T-helper 2 cell (primary cell): ENCODE measurements around the gene MACROH2A2.
"Not testable (repeated sequence)": the region's sequence is repeated elsewhere in the genome, so short reads cannot be mapped to it uniquely, and the experiment has no call there.

Experiments used
- DNase-seq, 5 experiments: peaks; one replicate each; pipeline versions ENCODE4 v3.0.0 to v3.0.0-alpha.2; 2012 to 2022
- total RNA-seq, 2 donors: gene quantifications; one replicate each; lab custom pipeline; 2026; lab: John Stamatoyannopoulos, UW

MACROH2A2 gene
- 6.9 to 9.2 reads per million in 2 donors for total RNA-seq

DNA sequence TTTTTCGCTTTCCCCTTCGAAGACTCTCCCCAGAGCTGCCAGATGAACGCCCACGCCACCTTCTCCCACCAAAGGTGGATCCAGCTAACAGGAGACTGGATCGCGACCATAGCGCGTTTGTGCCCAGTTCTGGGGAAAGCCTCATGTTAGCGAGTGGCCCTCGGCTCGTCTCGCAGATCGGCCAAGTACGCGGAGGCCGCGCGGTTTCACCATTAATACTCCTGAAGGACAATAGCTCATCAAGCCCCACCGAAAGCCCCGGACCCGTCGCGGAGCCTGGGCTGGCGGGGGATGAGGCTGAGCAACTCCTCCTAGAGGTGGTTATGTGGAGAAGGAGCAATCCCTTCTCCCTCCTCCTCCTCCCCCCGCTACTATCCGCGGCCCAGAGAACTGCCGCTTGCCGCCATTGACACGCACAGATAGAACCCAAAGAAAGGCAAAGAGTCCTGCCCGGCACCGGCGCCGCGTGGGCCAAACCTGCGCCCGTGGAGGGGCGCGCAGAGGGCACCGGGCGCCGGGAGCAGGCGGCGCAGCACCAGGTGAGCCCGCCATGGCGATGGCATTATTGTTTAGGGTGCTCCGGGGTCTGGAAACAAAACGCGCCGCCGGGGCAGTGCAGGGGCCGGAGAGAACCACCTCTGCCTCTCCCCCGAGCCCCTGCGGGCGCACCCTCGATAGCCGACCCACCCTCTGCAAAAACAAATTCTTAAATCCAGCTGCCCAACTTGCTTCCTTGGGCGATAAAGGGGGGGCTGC, at the start of gene MACROH2A2:
Gene MACROH2A2, plus strand, starts transcription at position 385 of the 756 bp plus-strand sequence. CDS start 22,813 bp downstream, outside the sequence.
- DNase-seq: no peak

DNA sequence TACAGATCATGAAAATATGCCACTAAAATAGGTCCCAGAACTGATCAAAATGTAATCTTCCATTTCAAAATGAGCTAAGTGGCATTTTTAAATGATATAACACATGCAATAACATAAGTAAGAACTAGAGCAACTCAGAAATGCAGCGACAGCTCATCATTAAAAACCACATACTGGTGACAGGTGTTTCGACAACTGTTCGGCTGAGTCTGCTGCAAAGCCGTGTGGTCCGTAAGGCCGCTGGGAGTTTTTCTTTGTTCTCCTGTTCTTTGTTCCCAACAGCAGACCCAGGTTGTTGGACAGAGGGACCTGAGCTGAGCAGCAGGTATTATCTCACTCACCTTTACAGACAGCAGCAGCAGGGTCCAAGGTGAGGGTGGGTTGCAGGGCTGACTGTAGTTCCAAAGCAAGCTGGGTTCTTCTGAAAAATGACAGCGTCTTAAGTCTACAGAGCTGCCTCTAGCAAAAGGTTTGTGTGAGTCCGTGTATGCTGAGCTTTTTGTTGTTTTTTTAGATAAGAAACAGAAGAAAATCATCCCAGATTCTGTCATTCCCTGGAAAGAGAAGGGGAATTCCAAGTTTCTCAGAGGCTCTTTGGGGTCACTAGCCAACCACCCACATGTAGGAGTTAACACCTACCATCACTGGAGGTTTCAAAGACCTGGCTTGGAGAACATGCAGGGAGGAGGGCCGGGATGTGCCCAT, 45.4 kb upstream of the MACROH2A2 start:
- no peak for DNase-seq

DNA sequence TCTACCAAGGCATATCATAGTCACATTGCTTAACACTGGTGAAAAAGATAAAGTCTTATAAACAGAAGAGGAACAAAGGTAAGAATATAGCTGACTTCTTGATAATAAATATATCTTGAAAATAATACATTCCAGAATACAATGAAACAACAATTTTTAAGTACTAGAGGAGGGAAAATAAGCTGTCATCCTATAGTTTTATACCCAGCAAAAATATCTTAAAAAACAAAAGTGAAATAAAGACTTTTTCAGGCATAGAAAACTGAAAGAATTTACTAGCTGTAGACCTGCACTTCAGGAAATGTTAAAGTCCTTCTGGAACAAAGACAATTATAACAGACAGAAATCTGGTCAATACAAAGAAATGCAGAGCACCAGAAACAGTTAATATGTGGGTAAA, 21.4 kb upstream of the MACROH2A2 start:
- DNase-seq: no peak

DNA sequence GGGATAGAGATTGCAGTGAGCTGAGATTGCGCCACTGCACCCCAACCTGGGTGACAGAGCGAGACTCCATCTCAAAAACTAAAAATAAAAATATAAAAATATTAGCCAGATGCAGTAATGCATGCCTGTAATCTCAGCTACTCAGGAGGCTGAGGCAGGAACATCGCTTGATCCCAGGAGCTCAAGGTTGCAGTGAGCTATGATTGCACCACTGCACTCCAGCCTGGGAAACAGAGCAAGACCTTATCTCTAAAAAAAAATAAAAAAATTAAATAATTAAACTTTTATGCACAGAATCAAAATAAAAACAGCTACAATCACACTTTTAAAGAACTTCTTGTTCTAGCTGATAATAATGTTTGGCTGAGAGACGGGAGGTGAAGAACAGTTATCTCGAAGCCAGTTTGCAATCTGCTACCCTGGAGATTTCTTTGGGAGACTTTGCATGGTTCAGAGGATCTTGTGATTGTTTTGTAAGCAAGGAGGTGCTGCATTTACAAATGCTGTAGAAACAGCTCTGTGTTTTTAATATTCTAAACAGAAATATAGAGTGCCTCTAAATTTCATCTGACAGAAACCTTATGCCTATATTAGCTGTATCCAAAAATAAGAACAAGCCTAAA, 19.9 kb upstream of the MACROH2A2 start:
- no peak for DNase-seq

DNA sequence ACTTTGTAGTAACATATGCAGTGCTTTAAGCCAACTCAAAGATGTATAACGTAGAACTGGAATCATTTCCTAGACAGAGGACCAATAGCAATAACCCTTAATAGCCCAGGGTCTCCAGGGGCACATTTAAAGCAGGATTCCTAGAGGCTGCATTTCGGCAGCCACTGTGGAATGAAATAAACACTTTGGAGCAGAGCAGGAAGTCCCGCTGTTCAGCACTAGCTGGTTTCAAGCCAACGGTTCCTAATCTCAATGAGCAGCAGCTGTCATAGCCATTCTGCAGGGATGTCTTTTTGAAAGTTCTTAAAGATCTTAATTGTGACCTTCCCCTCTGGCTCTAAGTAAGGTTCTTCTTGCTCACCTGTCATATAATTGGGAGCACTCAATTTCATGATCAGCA, 18.4 kb upstream of the MACROH2A2 start:
- DNase-seq: no peak

DNA sequence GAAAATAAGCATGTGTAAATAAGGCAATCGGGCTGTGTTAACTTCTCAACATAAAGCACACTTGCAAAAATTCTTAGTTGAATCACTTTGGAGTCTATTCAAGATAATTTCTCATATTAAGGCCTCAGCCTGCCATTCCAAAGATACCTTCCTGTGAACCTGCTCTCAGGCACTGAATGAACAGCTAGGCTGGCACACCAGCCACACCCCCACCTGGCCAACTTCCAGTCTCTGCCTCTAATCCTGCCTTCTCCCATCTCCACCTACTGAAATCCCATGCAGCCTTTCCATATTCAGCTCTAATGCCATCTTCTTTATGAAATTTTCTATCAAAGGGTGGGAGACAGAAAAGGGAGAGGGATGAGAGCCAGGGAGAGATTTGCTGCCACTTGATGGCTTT, 17.1 kb upstream of the MACROH2A2 start:
- DNase-seq: no peak

DNA sequence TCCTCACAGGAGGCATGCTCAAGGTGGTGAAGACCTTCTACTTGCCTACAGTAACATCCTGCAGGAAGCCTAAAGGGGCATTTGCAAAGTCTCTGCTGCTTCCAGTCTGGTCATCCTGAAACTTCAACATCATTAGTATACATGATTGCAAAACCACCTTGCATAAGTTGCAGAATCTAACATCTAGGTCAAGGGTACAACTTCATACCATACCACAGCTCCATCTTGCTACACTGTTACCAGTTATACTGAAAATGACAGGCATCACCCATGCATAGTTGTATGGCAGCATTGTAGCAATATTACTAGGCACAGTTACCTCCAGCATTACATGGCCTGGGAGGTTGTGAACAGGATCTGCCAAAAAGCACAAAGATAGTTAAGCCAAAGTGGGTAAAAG, 13.7 kb upstream of the MACROH2A2 start:
- DNase-seq: no peak

DNA sequence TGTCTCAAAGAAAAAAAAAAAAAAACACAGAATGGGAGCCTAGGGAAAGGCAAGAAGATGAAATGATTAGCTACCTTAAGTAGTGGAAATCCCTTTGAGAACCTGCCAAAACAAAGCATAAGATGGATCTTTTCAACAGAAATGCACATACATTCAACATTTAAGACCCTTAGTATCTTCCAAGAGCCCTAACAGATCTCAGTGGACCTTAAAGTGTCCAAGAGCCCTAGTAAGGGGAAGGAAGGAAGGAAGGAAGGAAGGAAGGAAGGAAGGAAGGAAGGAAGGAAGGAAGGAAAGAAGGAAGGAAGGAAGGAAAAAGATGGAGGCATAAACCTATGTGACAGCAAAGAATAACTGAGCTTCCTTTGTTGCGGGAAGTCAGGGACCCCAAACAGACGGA, 11.6 kb upstream of the MACROH2A2 start:
- no peak for DNase-seq

DNA sequence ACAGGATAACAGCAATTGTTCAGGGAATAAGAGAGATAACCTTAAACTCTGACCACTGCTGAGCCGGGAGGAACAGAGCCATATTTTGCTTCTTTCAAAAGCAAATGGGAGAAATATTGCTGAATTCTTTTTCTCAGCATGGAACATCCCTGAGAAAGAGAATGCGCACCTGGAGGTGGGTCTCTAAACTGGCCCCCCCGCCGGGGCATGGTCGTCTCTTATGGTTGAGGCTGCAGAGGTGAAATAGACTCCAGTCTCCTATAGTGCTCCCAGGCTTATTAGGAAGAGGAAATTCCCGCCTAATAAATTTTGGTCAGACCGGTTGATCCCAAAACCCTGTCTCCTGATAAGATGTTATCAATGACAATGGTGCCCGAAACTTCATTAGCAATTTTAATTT, 10.9 kb upstream of the MACROH2A2 start:
- DNase-seq: not testable (repeated sequence)

DNA sequence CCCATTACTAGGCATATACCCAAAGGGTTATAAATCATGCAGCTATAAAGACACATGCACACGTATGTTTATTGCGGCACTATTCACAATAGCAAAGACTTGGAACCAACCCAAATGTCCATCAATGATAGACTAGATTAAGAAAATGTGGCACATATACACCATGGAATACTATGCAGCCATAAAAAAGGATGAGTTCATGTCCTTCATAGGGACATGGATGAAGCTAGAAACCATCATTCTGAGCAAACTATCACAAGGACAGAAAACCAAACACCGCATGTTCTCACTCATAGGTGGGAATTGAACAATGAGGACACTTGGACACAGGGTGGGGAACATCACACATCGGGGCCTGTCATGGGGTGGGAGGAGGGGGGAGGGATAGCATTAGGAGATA, 5.6 kb upstream of the MACROH2A2 start:
- not testable (repeated sequence) for DNase-seq

DNA sequence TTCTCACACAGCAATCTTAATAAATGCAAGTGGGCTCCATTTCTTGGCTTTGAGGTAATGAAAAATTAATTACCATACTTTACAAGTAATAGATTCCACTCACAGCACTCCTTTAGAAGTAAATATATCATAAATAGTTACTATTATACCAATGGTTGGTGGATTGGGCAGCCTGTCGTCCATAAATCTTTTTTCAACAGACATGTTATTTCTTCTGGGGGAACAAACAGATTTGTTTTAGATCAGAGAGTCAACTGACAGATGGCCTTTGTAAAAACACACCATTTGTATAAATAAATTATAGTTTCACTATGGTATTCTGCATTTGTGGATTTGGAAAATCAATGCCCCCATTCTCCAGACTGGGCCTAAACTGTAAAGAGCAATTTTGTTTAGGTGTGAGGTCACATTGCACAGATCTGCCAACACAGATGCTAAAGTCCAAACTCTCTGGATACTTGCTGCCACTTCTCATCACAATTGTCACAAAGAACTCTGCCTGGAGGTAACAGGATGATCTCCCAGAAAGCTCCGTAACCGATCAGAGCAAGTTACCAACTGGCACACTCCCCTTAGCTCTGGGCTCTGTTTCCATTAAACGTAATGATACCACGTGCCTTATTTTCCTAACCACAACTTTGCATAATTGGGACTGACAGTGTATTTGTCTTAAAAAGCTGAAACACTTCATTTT, 4.5 kb upstream of the MACROH2A2 start:
- DNase-seq: no peak

DNA sequence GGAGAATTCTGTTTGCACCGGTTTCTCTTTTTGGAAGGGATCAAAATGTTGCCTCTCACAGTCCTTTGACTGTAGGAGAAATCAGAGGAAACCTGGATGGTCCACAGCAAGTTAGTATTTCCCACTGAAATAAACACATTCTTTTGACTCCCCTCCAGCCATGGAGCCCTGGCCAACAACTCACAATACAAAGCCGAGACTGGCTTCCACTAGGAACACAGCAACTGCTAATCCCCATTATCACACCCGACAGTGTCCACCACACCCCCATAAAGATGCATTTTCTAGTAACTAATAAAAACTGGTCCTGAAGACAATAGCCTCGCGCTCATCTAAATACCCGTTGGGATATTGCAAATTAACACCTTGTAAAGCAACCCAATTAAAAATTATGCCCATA, 798 bp upstream of the MACROH2A2 start:
- no peak for DNase-seq

DNA sequence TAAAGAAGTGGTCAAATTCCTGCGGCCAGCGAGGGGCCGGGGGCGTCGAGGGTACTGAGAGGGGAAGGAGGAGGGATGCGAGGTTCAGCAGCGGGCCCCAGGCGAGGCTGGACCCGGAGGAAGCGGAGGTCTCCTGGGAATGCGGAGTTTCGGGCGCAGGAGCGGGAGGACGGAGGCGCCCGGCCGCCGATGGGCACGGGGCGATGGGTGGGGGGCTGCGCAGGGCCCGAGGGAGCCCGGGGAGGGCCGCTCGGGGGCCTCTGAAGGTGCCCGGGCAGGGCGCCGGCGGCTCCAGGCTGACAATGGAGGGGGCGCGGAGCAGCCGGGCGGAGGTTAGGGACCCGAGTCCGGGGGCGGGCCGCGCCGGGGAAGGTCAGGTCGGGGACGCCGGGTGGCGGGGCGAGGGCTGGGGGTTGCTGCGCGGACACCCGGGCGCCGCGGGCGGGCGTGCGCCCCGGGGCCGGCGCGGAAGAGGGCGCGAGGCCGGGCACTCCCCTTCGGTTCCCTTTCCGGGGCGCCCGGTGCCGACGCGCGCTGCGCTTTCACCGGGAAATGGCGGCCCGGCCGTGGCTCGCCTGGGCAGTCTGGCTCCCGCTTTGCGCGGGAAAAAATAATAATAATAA, 683 bp downstream of the MACROH2A2 start:
- peak in 1 of 5 experiments; percentile 5 for DNase-seq

DNA sequence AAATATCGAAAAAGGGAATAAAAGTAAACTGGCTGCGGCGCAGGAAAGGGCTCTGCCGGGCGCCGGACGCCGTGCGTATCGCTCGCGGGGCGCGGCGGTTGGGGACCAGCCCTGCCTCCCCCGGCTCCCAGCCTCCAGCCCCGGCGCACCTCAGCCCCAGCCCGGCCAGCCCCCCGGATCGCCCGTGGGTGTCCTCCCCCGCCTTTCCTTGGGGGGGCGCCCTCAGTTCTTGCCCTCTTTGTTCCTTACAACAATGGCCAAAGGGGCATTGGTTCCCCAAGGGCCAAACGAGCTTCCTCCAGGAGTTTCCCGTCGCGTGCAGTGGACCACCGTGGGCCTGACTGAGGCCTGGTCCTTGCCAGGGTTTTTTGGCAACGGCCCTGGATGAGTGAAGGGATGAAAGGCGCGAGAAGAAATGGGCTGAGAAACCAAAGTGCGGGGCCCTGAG, 1.2 kb downstream of the MACROH2A2 start:
- DNase-seq: peak in 1 of 5 experiments; percentile 5

DNA sequence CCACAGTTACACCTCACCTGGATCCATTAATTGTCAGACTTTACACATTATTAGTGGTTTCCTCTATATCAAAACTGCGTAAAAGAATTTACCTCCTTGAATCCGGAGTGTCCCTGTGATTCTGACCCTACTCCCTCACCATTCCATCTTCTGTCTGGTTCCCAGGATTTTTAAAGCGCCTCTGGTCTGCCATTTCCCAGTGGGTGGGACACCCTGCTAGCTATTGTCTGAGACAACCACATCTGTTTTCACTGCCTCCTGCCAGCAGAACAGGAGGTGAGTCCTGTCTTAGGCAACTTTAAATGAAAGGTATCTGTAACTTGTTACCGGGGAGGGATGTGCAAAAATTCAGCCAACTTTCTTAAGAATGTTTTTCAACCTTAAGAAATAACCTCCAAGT, 2.3 kb downstream of the MACROH2A2 start:
- DNase-seq: no peak

DNA sequence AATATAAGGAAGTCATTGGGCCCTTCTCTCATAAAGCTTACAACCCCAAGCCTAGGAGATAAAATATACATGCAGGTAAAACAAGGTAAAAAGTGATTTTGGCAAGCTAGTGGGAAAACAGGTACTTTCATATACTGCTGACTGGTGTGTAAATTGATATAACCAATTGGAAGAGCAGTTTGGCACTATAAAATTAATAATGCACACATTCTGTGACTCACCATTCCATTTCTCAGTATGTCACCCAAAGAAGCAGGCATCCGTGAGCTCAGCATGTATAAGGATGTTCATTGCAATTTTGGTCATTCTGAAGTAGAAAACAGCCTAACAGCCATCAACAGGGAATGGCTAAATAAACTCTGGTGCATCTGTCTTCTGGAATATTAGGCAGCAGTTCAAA, 2.9 kb downstream of the MACROH2A2 start:
- DNase-seq: no peak

DNA sequence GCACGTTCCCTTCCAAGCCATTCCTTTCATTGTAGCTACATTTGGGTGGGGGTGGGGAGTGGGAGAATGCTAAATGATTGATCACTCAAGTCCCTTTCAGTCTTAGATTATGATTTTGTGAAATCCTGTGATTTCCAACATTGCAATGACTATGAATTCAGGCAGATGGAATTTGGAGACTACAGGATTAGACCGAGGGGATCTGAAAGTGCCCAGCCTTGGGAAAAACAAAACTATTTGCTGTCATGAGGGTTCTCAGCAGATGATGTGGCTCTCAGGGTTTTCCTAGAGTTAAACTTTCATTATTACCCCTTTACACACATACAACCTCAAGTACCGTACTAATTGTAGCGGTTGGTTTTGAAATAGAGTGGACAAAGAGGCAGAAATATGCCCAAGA, 4.7 kb downstream of the MACROH2A2 start:
- DNase-seq: no peak

DNA sequence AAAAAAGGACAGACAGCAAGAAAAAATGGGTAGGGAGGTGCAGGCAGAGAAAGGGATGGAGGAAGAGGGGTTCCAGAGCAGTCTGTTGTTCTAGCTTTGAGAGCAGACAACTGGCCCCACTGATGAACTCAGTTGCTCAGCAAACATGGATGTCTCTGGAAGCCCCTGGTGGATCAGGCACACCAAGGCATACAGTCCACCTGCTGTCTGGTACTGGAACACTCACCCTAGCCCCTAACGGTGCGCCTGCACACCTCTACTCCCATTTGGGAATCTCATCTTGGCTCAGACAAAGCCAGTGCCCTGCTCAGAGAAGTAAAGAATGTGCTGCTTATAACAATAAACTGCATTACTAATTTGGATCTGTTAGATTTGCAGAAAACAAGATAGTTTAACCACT, 7.7 kb downstream of the MACROH2A2 start:
- no peak for DNase-seq

DNA sequence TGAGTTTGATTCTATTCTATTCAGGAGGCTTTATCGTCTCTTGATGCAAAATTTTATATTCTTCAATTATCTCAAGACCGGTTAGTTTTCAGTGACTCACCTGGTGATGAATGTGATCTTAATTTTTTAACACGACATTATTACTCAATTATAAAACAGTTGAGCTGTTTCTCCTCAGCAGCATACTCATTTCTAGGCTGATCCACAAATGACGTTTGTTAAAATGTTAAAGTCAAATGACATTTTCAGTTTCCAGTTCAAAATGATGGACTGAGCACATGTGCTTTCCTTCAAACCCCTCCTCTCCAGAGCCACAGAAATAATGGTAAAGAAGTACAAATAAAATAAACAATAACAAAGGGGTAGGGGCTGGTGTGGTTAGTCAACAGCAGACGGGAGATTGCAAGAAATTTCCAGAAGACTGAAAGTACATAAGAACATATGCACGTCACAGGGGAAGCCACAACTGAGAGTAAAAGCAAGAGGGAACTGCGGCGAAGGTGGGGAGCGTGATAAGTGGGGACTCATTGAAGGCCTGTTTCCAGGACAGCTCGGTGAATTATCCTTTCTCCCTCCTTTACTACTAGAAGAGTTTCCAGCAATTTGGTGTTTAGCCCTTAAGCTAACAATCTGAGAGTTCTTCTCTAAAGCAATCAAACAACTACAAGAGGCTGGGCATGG, 10.9 kb downstream of the MACROH2A2 start:
- peak in 1 of 5 experiments; percentile 13 for DNase-seq

DNA sequence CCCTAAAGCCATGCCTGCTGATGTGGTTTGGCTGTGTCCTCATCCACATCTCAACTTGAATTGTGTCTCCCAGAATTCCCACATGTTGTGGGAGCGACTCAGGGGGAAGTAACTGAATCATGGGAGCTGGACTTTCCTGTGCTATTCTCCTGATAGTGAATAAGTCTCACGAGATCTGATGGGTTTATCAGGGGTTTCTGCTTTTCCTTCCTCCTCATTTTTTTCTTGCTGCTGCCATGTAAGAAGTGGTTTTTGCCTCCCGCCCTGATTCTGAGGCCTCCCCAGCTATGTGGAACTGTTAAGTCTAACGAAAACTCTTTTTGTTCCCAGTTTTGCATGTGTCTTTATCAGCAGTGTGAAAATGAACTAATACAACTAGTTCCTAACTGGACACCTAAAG, 11.8 kb downstream of the MACROH2A2 start:
- DNase-seq: no peak

DNA sequence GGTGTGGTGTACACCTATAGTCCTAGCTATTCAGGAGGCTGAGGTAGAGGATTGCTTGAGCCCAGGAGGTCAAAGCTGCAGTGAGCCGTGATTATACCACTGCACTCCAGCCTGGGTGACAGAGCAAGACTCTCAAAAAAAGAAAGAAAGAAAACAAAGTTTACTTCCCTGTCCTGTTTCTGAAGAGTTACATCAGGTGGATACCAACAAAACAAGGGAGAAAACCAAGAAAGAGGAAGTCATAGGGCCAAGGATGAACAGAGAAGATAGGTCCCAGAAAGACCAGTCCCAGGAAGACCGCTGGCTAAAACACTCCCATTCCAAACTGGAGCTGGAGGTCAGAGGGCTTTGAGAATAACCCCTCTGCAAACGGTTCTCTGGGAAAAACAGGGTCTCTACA, 13.5 kb downstream of the MACROH2A2 start:
- no peak for DNase-seq

DNA sequence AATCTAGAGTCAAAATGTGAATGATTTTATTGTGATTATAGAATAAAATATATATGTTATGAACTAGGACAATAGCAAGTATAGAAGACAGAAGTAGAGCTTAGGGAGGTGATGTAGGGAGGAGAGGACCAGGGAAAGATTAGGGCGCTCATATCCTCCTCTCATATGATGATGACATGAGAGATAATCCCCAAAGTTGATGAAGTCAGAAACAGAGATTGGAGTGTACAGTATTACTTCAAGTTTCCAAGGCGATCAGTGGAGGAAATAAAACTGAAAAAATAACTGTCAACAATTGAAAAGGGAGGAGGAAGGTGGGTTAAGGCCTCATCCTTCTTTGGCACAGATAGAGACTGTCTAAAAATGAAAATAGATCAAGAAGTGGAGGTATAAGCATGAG, 14.9 kb downstream of the MACROH2A2 start:
- DNase-seq: no peak
